GM19452 (cell line): ENCODE measurements around the gene SLC1A5.
"Not testable (repeated sequence)": the region's sequence is repeated elsewhere in the genome, so short reads cannot be mapped to it uniquely, and the experiment has no call there.

ENCODE experiments used
- ATAC-seq: cut with Tn5 transposase; IDR thresholded peaks from one replicate; pipeline ENCODE4 v1.9.1; 2021; ENCODE audit not compliant: unreplicated experiment

The SLC1A5 gene

GRCh38 chr19:46788262-46788967 lies at the start of gene SLC1A5:
TSS of gene SLC1A5 (minus strand) at chr19:46788594. CDS start at chr19:46787965, 629 bp downstream.
- ATAC-seq = peak; percentile 58

- ATAC-seq = no peak
Observed at GRCh38 chr19:46838160-46838559, 49.8 kb upstream of the SLC1A5 start.

- no peak for ATAC-seq
Observed at GRCh38 chr19:46834984-46835383, 46.6 kb upstream of the SLC1A5 start.

- no peak for ATAC-seq
Observed at GRCh38 chr19:46834121-46834520, 45.7 kb upstream of the SLC1A5 start.

GRCh38 chr19:46830864-46831263 lies 42.5 kb upstream of the SLC1A5 start:
- no peak for ATAC-seq

GRCh38 chr19:46828484-46828883 lies 40.1 kb upstream of the SLC1A5 start:
- no peak for ATAC-seq

GRCh38 chr19:46825731-46826055 lies 37.3 kb upstream of the SLC1A5 start:
- no peak for ATAC-seq

- ATAC-seq = no peak
Observed at GRCh38 chr19:46824890-46825730, 36.7 kb upstream of the SLC1A5 start.

GRCh38 chr19:46823049-46823448 lies 34.7 kb upstream of the SLC1A5 start:
- no peak for ATAC-seq

- not testable (repeated sequence) for ATAC-seq
Observed at GRCh38 chr19:46822410-46822787, 34.0 kb upstream of the SLC1A5 start.

GRCh38 chr19:46821512-46822409 lies 33.4 kb upstream of the SLC1A5 start:
- ATAC-seq = no peak

GRCh38 chr19:46818812-46819211 lies 30.4 kb upstream of the SLC1A5 start:
- no peak for ATAC-seq

GRCh38 chr19:46815833-46816627 lies 27.6 kb upstream of the SLC1A5 start:
- ATAC-seq = no peak

GRCh38 chr19:46813839-46814358 lies 25.5 kb upstream of the SLC1A5 start:
- ATAC-seq = no peak

- ATAC-seq = no peak
Observed at GRCh38 chr19:46812977-46813838, 24.8 kb upstream of the SLC1A5 start.

GRCh38 chr19:46809534-46810272 lies 21.3 kb upstream of the SLC1A5 start:
- ATAC-seq = no peak

GRCh38 chr19:46806656-46807055 lies 18.3 kb upstream of the SLC1A5 start:
- ATAC-seq = no peak

GRCh38 chr19:46804432-46804831 lies 16.0 kb upstream of the SLC1A5 start:
- ATAC-seq = not testable (repeated sequence)

GRCh38 chr19:46803555-46803954 lies 15.2 kb upstream of the SLC1A5 start:
- no peak for ATAC-seq
